Measurements from ENCODE around the gene TMEM129. TPM values are rescaled to one million over a fixed set of nuclear protein-coding genes. Genes with fewer than 3 reads are reported as not detected.

TMEM129 gene
- total RNA-seq, 3 donors from 2014 or later = 43.7 to 57.0 (median 55.6) TPM

DNA sequence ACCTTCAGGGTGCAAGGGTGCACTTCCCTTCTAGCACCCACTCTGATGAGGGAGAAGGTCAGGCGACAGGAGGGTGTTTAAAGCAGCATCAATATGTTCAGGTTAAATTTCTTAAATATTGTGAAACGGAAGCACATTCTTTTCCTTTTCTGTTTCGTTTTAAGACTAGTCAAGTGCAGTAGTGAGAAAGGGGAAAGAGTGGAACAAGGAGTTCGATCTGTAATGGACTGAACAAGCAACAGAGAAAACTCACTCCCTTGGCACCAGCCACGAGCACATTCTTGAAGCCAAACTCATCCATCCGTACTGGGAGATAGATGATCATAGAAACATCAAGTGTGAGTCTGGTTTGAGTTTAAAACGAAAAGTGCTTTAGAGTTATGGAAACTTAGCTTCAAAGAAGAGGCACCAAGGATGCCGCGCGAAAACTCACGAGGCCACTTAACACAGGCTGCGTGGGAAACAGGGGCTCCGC is 37.8 kb downstream of the TMEM129 start:
- Histone ChIP-seq H3K9me3 (no peaks in the 10 kb centered on the region), H3K4me3 (no peak overlapping the region), H3K36me3 (ENCODE audit: low read depth) (no peaks in the 10 kb centered on the region), H3K4me1 (ENCODE audit: low read depth) (no peaks in the 10 kb centered on the region)
- DNase-seq (no peak), ATAC-seq (no peak)
- intact Hi-C loops (cut with DNase I, micrococcal nuclease) = no loop called here
- TF ChIP-seq, protein P1, sequence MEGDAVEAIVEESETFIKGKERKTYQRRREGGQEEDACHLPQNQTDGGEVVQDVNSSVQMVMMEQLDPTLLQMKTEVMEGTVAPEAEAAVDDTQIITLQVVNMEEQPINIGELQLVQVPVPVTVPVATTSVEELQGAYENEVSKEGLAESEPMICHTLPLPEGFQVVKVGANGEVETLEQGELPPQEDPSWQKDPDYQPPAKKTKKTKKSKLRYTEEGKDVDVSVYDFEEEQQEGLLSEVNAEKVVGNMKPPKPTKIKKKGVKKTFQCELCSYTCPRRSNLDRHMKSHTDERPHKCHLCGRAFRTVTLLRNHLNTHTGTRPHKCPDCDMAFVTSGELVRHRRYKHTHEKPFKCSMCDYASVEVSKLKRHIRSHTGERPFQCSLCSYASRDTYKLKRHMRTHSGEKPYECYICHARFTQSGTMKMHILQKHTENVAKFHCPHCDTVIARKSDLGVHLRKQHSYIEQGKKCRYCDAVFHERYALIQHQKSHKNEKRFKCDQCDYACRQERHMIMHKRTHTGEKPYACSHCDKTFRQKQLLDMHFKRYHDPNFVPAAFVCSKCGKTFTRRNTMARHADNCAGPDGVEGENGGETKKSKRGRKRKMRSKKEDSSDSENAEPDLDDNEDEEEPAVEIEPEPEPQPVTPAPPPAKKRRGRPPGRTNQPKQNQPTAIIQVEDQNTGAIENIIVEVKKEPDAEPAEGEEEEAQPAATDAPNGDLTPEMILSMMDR (IDR thresholded peaks at IDR 0.05) = no peak

DNA sequence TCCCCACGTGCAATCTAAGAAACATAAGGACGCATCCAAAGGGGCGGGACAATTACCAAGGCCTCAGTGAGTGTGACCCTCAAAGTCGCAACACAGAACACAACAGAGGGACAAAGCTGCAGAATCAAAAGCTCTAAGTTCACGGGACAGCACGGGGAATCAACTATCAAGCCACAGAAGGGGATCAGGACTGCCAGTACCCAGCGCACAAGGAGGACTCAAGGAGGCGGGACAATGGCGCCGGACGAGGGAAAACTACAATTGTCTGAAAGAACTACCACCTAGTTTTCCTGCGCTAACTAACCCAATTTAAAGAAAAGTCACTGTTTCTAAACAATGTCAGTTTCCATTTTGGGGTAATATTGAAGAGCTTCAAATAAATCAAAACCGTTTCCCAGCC is 38.3 kb downstream of the TMEM129 start:
- Histone ChIP-seq H3K9me3 (no peaks in the 10 kb centered on the region), H3K4me1 (ENCODE audit: low read depth) (no peaks in the 10 kb centered on the region), H3K36me3 (ENCODE audit: low read depth) (no peaks in the 10 kb centered on the region), H3K4me3 (no peak overlapping the region)
- intact Hi-C loops (cut with DNase I, micrococcal nuclease) = no loop called here
- TF ChIP-seq, protein P1 (IDR thresholded peaks at IDR 0.05) = no peak
- DNase-seq (no peak), ATAC-seq (no peak)

DNA sequence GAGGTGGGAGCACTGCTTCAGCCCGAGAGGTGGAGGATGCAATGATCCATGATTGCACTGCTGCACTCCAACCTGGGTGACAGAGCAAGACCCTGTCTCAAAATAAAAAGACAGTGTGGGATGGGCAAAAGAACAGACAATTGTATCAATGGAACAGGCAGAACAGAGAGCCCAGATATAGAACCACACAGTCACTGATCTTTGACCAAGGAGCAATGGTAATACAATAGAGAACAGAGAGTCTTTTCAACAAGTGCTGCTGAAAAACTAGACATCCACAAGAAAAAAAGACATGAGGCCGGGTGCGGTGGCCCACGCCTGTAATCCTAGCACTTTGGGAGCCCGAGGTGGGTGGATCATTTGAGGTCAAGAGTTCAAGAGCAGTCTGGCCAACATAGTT is 42.9 kb downstream of the TMEM129 start:
- intact Hi-C loops (cut with DNase I, micrococcal nuclease) = no loop called here
- TF ChIP-seq, protein P1 (IDR thresholded peaks at IDR 0.05) = no peak
- ATAC-seq (no peak), DNase-seq (no peak)
- Histone ChIP-seq H3K4me3 (no peak overlapping the region), H3K4me1 (ENCODE audit: low read depth) (no peaks in the 10 kb centered on the region), H3K36me3 (ENCODE audit: low read depth) (no peaks in the 10 kb centered on the region), H3K9me3 (no peaks in the 10 kb centered on the region)

DNA sequence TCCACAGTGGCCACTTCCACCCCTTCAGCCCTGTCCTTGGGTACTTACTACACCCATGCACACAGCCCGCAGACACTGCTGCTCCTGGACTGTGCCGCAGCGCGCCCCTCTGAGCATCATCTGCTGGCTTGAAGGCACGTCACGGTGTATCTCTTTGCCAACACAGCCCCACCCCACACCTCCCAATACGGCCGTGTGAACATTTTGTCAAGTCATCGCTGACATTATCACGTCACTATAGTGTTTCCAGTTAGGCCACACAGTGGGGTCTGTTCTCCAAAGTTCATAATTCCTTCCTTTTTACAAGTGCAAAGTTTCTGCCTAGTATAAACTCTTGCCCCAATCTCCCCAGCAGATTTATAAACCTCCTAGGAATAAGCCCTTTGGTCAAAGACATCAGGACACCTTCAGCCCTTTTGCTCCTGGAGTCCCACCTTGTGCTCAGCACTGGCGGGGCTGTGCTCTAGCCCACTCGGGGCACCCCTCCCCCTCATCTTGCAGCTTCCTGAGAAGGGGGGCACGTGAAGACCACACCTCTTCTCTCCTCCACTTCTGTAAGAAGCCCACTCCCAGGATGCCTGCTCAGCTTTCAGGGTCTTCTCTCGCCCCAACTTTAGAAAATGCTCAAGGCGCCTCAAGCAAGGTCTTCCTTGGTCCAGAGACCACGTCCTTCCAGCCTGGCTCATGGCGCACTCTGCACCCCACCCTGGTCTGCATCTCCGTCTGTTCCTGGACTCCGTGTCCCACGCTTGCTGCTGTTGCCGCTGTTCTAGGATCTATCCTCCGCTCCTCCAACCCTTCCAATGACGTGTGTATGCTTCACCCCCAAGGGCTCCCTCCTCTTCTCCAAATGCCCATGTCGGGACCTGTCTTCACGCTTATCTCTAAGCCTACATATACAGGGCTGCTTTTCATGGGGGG is 44.3 kb downstream of the TMEM129 start:
- TF ChIP-seq, protein P1 (IDR thresholded peaks at IDR 0.05) = no peak
- ATAC-seq (no peak), DNase-seq (no peak)
- Histone ChIP-seq H3K4me3 (no peak overlapping the region), H3K9me3 (no peaks in the 10 kb centered on the region), H3K36me3 (ENCODE audit: low read depth) (no peaks in the 10 kb centered on the region), H3K4me1 (ENCODE audit: low read depth) (no peaks in the 10 kb centered on the region)
- intact Hi-C loops (cut with DNase I, micrococcal nuclease) = no loop called here

DNA sequence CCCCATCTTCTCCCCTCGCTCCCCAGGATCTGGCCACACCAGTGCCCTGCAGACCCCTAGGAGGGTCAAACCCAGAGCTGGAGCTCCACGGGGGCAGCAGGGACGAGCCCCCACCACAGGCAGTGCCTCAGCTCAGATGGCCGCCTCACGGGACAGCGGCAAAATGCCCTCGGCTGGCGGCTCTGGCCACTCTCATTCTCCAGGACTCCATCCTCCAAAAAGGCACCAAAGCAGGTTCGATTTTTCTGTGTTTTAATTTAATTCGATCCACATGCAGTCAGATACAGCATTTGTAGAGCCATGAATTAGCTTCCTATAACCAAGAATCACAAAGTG is 45.4 kb downstream of the TMEM129 start:
- Histone ChIP-seq H3K4me1 (ENCODE audit: low read depth) (no peaks in the 10 kb centered on the region), H3K36me3 (ENCODE audit: low read depth) (no peaks in the 10 kb centered on the region), H3K9me3 (no peaks in the 10 kb centered on the region), H3K4me3 (no peak overlapping the region)
- ATAC-seq (no peak), DNase-seq (no peak)
- TF ChIP-seq, protein P1 (IDR thresholded peaks at IDR 0.05) = no peak
- intact Hi-C loops (cut with DNase I, micrococcal nuclease) = no loop called here
